HG03378 (cell line): ENCODE measurements around the gene COX6A2.

ENCODE experiments used
- ATAC-seq: cut with Tn5 transposase; IDR thresholded peaks from one replicate; pipeline ENCODE4 v1.9.1; 2021; ENCODE audit warnings: mild to moderate bottlenecking, moderate library complexity; ENCODE audit not compliant: unreplicated experiment

The COX6A2 gene

GRCh38 chr16:31428279-31428597, at the start of gene COX6A2:
Gene COX6A2, minus strand, starts transcription at chr16:31428360. Its CDS starts 35 bp downstream, at chr16:31428325.
- ATAC-seq, result no peak

- no peak for ATAC-seq
Observed at GRCh38 chr16:31477220-31478216, 49.4 kb upstream of the COX6A2 start.

GRCh38 chr16:31476303-31477219, 48.4 kb upstream of the COX6A2 start:
- no peak for ATAC-seq

- ATAC-seq, result no peak
Observed at GRCh38 chr16:31475946-31476302, 47.8 kb upstream of the COX6A2 start.

- no peak for ATAC-seq
Observed at GRCh38 chr16:31474773-31475738, 46.9 kb upstream of the COX6A2 start.

- no peak for ATAC-seq
Observed at GRCh38 chr16:31474173-31474714, 46.1 kb upstream of the COX6A2 start.

GRCh38 chr16:31473264-31473984, 45.3 kb upstream of the COX6A2 start:
- no peak for ATAC-seq

- ATAC-seq, result no peak
Observed at GRCh38 chr16:31472709-31473203, 44.6 kb upstream of the COX6A2 start.

- no peak for ATAC-seq
Observed at GRCh38 chr16:31471875-31472708, 43.9 kb upstream of the COX6A2 start, which contains the start of gene TGFB1I1. Gene TGFB1I1, plus strand, starts transcription at chr16:31472152. Its CDS starts 37 bp downstream, at chr16:31472189.

- ATAC-seq, result no peak
Observed at GRCh38 chr16:31471241-31471874, 43.2 kb upstream of the COX6A2 start.

- no peak for ATAC-seq
Observed at GRCh38 chr16:31470615-31471014, 42.5 kb upstream of the COX6A2 start.

- no peak for ATAC-seq
Observed at GRCh38 chr16:31467858-31468257, 39.7 kb upstream of the COX6A2 start.

GRCh38 chr16:31467151-31467773, 39.1 kb upstream of the COX6A2 start:
- ATAC-seq, result peak; percentile 74

- ATAC-seq, result no peak
Observed at GRCh38 chr16:31466381-31466841, 38.3 kb upstream of the COX6A2 start.

GRCh38 chr16:31465788-31466370, 37.7 kb upstream of the COX6A2 start:
- ATAC-seq, result no peak

GRCh38 chr16:31464781-31465260, 36.7 kb upstream of the COX6A2 start:
- ATAC-seq, result no peak

- ATAC-seq, result no peak
Observed at GRCh38 chr16:31464348-31464769, 36.2 kb upstream of the COX6A2 start.
